Calu3 (cell line): ENCODE data around the gene USP10. TPM values are rescaled to one million over a fixed set of nuclear protein-coding genes. Genes with fewer than 3 reads are reported as not detected.

Experiments
- BruUV-seq: library from RNA; stranded (reverse); fragments of 400-500 nt; replicated peaks from 2 replicates; lab custom pipeline; 2021; lab: Mats Ljungman, UMichigan
- CTCF ChIA-PET: fragments of 300-600 bp; sonication (Branson Sonifier 250); formaldehyde crosslinking; loops from one replicate; lab custom pipeline; 2022; ENCODE audit warnings: antibody characterized with exemption; lab: Charles Lee
- DNase-seq: peaks from one replicate; pipeline ENCODE4 v3.0.0; 2022
- H3K27ac Mint-ChIP-seq: one replicate; pipeline ENCODE4 v1.8.0; 2022; ENCODE audit warnings: mixed read lengths; ENCODE audit not compliant: unreplicated experiment
- H3K27me3 Mint-ChIP-seq: one replicate; pipeline ENCODE4 v1.8.0; 2022; ENCODE audit warnings: mixed read lengths; ENCODE audit not compliant: unreplicated experiment
- H3K36me3 Mint-ChIP-seq: one replicate; pipeline ENCODE4 v1.8.0; 2022; ENCODE audit warnings: mild to moderate bottlenecking, moderate library complexity, mixed read lengths; ENCODE audit not compliant: insufficient read depth, unreplicated experiment
- H3K4me1 Mint-ChIP-seq: one replicate; pipeline ENCODE4 v1.8.0; 2022; ENCODE audit warnings: mild to moderate bottlenecking, low read depth, mixed read lengths; ENCODE audit not compliant: unreplicated experiment
- H3K4me3 Mint-ChIP-seq: one replicate; pipeline ENCODE4 v1.8.0; 2022; ENCODE audit warnings: mild to moderate bottlenecking, low read depth, moderate library complexity, mixed read lengths; ENCODE audit not compliant: unreplicated experiment
- H3K9me3 Mint-ChIP-seq: one replicate; pipeline ENCODE4 v1.8.0; 2022; ENCODE audit warnings: low read depth, mixed read lengths; ENCODE audit not compliant: unreplicated experiment
- intact Hi-C: fragments of 100-400 bp; cut with micrococcal nuclease; formaldehyde crosslinking; loops from one replicate; pipeline ENCODE4 v1.10.0; 2022; ENCODE audit not compliant: unreplicated experiment
- total RNA-seq: library from RNA; stranded (reverse); gene quantifications from 2 replicates; pipeline ENCODE4 v1.2.3, GENCODE V29; 2022
- TF ChIP-seq, protein P1 (sequence below): fragments of 200-600 bp; IDR thresholded peaks from one replicate; pipeline ENCODE4 v1.8.0; 2022; ENCODE audit warnings: antibody characterized with exemption; ENCODE audit not compliant: unreplicated experiment

The USP10 gene
- total RNA-seq, 1 experiment from 2014 or later: 141 TPM

DNA sequence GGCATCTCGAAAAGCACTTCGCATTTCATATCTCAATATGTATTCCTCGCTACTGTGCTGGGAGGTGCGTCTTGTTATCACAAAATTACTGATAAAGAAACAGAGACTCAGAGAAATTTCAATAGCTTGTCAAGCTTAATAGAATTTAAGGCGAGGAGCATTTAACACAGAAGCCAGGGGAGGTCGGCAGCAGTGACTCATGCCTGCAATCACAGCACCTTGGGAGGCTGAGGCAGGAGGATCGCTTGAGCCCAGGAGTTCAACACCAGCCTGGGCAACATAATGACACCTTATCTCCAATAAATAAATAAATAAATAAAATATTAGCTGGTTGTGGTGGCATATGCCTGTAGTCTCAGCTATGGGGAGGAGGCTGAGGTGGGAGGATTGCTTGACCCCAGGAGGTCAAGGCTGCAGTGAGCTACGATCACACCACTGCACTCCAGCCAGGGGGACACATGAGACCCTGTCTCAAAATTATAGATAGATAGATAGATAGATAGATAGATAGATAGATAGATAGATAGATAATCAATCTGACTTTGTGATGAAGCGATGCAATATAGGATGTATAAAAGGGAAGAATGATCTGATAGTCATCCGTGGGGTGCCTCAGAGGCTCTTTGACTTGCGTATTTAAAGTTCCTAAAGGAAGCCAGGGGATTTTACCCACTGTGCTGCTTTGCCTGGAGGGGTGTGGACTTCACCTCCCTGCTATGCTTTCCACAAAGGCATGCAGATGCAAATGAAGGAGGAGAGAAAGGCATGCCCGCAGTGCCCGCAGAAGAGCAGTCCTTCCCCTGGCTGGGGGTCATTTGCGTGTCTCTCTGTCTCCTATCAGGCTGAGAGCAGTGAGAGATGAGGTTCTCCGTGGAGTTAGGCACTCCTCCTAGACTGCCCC is 15.9 kb upstream of the USP10 start:
- Mint-ChIP-seq H3K27ac (no peak overlapping the region), H3K36me3 (no peaks in the 10 kb centered on the region), H3K4me1 (no peaks in the 10 kb centered on the region), H3K27me3 (peaks cover 65% of the 10 kb centered on the region), H3K9me3 (peaks cover 2% of the 10 kb centered on the region), H3K4me3 (no peak overlapping the region)
- TF ChIP-seq, protein P1, sequence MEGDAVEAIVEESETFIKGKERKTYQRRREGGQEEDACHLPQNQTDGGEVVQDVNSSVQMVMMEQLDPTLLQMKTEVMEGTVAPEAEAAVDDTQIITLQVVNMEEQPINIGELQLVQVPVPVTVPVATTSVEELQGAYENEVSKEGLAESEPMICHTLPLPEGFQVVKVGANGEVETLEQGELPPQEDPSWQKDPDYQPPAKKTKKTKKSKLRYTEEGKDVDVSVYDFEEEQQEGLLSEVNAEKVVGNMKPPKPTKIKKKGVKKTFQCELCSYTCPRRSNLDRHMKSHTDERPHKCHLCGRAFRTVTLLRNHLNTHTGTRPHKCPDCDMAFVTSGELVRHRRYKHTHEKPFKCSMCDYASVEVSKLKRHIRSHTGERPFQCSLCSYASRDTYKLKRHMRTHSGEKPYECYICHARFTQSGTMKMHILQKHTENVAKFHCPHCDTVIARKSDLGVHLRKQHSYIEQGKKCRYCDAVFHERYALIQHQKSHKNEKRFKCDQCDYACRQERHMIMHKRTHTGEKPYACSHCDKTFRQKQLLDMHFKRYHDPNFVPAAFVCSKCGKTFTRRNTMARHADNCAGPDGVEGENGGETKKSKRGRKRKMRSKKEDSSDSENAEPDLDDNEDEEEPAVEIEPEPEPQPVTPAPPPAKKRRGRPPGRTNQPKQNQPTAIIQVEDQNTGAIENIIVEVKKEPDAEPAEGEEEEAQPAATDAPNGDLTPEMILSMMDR: no peak
- no peak for DNase-seq
- CTCF ChIA-PET: no interaction called here
- BruUV-seq: no TSS peak
- intact Hi-C loops: no loop called here

DNA sequence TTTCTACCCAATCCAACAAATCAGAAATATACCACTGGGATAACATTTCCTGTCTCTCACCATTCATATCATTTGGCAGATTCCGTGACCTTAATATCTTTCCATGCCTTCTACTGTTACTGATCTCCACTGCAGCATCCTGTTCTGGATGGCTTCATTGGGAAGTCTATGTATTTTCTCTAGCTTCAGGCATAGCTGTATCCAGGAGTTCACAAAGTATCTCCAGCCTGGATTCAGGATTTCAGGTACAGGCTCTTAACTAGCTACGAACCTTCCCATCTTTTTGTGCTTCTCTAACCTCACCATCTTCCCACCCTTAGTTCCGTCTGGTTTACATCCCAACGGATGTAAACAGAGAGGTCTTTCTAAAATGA is 15.2 kb upstream of the USP10 start:
- CTCF ChIA-PET: no interaction called here
- TF ChIP-seq, protein P1: no peak
- intact Hi-C loops: no loop called here

GRCh38 chr16:84685210-84685609 is 14.6 kb upstream of the USP10 start:
- no peak overlapping the region for H3K27ac Mint-ChIP-seq
- H3K36me3 Mint-ChIP-seq: no peaks in the 10 kb centered on the region
- peaks cover 61% of the 10 kb centered on the region for H3K27me3 Mint-ChIP-seq
- H3K9me3 Mint-ChIP-seq: peaks cover 2% of the 10 kb centered on the region
- H3K4me3 Mint-ChIP-seq: no peak overlapping the region
- CTCF ChIA-PET: interaction anchor here (1.7 kb wide), 1 partner anchor 13 kb away, joined by 4 read pairs; no protein-coding TSS in a partner anchor
- no peak for DNase-seq
- no peaks in the 10 kb centered on the region for H3K4me1 Mint-ChIP-seq
- BruUV-seq: no TSS peak
- TF ChIP-seq, protein P1: no peak
- intact Hi-C loops: no loop called here

More for the DNA sequence above, 15.2 kb upstream of the USP10 start:
- Mint-ChIP-seq H3K27me3 (peaks cover 66% of the 10 kb centered on the region), H3K4me1 (no peaks in the 10 kb centered on the region), H3K27ac (no peak overlapping the region), H3K36me3 (no peaks in the 10 kb centered on the region), H3K4me3 (no peak overlapping the region), H3K9me3 (peaks cover 2% of the 10 kb centered on the region)
- BruUV-seq: no TSS peak
- no peak for DNase-seq

DNA sequence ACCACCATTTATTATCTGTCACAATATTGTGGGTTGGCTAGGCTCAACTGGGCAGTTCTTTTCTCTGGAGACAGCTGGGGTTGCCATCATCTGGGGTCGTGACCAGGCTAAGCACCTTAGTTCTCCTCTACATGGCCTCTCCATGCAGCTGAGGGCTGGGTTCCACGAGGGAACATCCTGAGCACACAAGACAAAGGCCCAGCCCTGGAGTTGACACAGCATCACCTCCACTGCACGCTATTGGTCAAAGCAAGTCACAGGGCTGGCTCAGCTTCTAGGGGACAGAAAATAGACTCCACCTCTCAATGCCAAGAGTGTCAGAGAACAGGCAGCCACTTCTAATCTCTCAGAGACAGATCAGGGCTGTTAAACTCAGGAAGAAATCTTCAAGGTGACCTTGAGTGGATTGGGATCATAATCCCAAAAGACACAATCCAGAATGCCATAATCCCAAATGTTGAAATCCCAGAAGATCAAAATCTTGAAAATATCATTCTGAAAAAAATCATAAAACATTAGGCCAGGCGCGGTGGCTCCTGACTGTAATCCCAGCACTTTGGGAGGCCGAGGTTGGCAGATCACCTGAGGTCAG is 13.0 kb upstream of the USP10 start:
- H3K27me3 Mint-ChIP-seq: peaks cover 45% of the 10 kb centered on the region
- peaks cover 11% of the 10 kb centered on the region for H3K4me1 Mint-ChIP-seq
- intact Hi-C loops: no loop called here
- CTCF ChIA-PET: interaction anchor here (1.7 kb wide), 1 partner anchor 15 kb away, joined by 4 read pairs; no protein-coding TSS in a partner anchor
- H3K9me3 Mint-ChIP-seq: peaks cover 2% of the 10 kb centered on the region
- H3K27ac Mint-ChIP-seq: no peak overlapping the region
- no peaks in the 10 kb centered on the region for H3K36me3 Mint-ChIP-seq
- TF ChIP-seq, protein P1: no peak
- DNase-seq: no peak
- H3K4me3 Mint-ChIP-seq: no peak overlapping the region
- BruUV-seq: no TSS peak
